ENCODE measurements around the gene COL4A5.

Gene COL4A5

DNA sequence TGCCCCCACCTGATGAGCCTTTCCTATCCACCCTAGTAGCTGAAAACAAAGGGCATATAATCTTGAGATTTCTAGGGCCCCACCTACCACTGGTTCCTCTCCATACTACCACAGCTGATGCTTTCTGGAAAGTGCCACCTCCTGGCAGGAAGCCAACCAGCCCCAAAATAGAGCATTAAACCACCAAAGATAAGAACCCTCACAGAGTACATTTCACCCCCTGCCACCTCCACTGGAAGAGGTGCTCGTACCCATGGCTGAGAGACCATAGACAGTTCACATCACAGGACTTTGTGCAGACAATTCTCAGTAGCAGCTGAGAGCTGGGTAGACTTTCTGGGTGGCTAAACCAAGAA lies 202.6 kb downstream of the COL4A5 start:
- DNase-seq, result no peak

- no peak for DNase-seq
These were observed 225.1 kb downstream of the COL4A5 start for GRCh38 chrX:108664701-108665100.

- DNase-seq, result no peak
These were observed 226.5 kb downstream of the COL4A5 start for GRCh38 chrX:108666101-108666500.

DNA sequence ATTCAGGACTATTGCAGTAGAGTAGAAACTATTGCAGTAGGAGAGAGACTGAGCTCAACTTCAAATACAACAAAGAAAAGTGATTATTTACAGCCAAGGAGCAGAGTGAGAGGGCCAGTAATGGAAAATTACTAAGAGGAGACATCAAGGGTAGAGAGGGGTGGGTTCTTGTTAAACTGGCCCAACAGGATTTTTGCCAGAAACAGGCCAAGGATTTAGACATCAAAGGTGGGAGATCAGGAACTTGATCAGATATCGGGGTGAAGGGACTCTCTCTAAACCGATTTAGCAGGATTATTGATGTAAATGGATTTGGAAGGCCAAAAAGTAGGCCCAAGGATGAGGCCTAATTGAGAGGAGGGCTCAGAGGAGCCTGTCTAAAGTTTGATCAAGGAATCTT lies 231.9 kb downstream of the COL4A5 start:
- DNase-seq, result no peak

GRCh38 chrX:108696690-108697089 lies 257.1 kb downstream of the COL4A5 start:
- no peak for DNase-seq

DNA sequence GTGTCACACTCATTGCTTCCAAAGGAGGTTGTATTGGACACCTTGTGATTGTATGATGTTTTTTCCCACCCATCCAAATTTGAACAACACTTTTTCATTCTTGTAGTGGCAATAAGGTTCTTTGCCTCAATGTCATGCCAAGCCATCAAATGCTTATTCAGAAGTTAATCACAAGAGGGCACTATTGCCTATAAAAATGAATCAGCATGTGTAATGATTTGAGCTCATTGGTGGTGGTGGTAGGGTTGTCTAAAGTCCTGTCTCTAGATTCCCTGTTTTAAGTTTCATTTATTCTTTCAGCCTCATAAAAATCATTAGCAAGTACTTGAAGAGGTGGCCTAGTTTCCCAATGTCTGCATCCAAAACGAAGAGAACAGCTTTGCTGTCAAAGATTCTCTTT lies 259.7 kb downstream of the COL4A5 start:
- no peak for DNase-seq

DNA sequence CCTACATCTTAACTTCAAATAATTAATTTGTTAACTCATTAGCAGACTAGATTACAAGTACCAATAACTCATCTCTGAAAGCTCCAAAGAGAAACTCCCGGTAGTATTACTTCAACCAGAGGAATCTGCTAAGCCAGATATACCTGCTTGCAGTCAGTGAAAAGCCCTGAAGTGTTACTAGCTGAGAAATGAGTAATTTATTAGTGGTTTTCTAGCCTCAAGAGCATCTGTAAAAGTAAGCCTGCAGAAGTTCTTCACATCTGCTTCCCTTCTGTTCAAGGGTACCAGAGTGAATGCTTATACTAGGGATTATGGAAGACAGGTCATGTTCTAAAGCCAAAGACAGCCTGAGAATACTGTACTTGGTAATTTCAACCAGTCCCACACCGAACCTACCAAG lies 262.0 kb downstream of the COL4A5 start:
- DNase-seq, result no peak

DNA sequence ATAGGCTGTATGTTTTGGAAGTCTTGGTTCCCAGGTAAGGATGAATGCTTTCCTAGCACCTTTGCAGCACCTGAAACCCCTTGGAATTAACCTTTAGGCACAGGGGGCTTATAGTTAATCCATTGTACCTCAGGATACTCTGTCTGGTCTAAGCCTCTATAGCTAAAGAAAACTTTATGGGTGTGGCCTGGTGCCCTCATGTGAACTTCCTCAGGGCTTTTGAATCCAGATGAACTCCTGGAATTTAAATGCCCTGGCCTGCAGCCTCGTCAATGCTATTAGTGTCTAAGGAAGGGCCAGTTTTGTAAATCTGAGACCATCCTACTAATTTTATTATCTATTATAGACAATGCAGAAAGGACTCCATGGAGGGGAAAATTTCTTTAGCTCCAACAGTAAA lies 262.9 kb downstream of the COL4A5 start:
- no peak for DNase-seq

- no peak for DNase-seq
These were observed 265.2 kb downstream of the COL4A5 start for GRCh38 chrX:108704839-108705238.

GRCh38 chrX:108712886-108713285 lies 273.2 kb downstream of the COL4A5 start:
- DNase-seq, result no peak

- no peak for DNase-seq
These were observed 282.9 kb downstream of the COL4A5 start for GRCh38 chrX:108722561-108722960.

GRCh38 chrX:108726748-108727147 lies 287.1 kb downstream of the COL4A5 start:
- DNase-seq, result no peak

DNA sequence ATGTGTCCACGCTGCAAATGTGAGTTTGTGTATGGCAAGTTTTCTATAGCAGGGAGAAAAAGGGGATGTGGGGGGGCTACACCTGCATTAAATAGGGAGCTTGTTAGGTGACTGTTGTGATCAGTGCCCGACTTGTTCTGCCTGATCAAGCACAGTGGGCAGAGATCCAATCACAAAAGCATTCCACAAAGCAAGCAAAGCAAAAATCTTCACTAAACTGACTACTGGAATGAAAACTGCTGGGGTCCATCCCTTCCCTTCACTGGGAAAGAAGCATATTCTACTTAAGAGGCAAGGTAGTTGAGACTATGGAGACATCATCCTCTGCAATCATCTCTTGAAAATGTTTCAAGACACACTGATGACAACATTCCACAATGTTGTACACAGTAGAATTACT lies 291.5 kb downstream of the COL4A5 start:
- DNase-seq, result no peak

- no peak for DNase-seq
These were observed 293.1 kb downstream of the COL4A5 start for GRCh38 chrX:108732630-108733321.

- DNase-seq, result no peak
These were observed 294.8 kb downstream of the COL4A5 start for GRCh38 chrX:108734426-108734825.

DNA sequence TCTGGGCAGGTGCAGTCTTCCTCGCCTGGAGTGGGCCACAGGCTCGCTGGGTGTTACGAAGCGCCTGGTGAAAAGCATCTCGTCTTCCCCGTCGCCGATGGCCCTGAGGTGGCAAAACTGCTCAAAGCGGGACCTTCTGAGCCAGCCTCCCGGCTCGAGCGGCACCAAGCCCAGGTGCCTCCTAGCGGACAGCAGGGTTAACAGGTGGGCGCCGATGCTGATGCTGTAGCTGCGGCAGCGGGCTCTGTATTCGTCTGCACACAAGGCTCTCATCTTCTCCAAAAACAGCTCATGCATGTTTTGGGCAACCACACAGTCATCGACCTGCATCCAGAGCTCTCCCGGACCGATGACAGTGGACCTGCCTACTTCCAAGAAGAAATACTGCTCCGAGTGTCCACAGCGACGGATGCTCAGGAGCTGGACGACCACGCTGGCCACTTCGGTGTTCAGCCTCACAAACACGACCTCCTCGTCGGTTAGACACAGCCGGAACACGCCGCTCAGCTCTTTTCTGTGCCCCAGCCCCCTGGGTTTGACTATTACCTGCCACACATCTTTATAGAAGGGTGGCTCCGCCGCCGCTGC lies 295.5 kb downstream of the COL4A5 start:
- DNase-seq, result no peak

DNA sequence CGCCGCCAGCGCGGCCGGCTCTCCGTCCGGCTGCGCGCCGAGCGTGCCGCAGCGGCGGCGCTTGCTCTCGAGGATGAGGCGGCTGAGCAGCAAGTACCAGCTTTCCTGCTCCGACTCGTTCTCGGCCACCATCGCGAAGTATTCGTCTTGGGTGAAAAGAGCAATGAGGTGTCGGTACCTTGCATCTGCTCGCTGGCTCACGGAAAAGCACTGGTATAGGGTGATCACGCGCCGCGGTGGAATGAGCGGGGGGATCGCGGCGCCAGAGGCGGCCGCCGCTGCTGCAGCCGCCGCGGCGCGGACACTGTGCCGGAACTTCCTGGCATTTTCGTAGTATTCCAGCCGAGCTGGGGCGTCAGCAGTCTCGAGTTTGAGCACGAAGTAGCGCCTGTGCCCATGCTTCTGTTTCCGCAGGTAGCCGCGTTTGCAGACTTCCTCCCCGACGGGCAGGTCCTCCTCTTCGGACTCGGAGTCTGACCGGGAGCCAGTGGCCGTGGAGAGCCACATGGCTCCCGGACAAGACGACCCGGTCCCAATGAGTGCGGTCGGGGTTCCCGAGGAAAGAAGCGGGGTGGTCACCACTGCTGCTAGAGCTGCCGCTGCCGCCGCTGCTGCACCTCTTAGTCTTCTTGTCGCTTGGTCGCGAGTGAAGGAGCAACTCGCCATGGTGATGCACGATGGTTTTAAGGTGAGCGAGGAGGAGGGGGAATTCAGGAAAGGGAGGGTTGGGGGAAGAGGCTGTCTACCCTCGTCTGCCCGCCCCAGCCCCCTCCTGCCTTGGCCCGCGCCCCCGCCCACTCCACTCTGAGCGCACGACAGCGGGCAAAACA lies 296.3 kb downstream of the COL4A5 start:
- DNase-seq, result no peak

DNA sequence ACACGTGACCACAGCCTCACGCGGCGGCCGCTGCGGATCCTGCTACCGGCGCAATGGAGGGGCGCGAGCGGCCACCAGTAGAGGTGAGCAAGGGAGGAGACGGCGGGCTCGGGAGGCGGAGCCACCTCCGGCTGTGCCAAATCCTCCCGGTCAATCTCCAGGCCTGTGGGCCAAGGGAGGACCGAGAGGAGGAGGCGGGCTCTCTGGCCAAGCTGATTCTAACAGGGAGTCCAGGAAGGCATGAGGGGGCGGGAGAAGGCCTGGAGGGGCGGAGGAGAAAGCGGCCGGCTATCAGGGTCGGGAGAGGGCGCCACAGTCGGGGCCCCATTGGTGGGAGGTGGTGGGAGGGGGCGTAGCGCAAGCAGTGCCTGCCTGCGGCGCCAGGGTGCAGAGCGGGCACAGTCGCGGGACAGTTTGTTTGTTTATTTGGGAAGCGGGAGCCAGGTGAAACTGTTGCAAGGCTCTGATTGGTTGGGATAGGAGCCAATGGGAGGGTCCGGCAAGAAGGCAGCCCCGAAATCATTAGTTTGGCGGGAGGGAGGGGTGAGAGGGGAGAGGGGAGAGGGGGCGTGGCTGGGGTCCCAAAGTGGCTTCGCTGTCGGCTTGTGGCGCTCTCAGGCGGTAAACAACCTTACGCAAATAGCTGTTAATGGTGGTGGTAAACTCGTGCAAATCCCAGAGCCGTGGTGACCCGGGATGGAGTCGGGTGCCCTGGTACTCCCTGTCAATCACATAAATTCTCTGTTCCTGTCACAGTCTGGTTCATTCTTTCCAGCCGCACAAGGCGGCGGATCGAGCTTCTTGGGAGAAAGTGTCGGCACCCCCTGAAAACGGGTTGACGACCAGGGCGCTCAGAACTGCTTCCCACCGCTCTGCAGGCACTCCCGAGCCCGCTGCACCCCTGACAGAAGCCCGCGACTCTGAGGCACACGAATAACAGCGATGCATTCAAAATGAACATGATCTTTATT lies 297.2 kb downstream of the COL4A5 start, which contains the start of gene IRS4:
TSS of gene IRS4 (minus strand) at position 55 of the 971 bp plus-strand sequence.
- no peak for DNase-seq

GRCh38 chrX:108737754-108738153 lies 298.1 kb downstream of the COL4A5 start:
- DNase-seq, result no peak

DNA sequence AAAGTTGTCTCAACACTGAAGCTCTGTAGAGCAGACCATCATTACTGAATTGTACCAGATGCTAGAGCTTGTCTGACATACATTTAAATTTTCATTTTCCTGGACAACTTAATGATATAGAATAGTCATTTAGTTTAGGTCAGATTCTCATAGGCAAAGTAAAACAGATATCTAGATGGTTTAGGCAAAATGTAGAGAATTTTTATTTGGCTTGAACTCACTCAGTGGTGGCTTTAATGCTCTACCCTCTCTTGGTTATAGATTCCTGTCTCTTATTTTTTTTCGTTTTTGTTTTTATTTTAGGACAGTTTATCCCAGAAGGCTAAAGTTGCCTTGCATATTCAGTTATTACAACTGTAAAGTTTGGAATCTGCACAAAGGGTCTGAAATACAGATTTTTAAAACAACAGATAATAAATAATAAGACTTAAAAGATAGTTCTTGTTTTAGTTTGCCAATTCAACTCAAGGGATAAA lies 300.7 kb downstream of the COL4A5 start:
- DNase-seq, result no peak

All from KG1 (cell line).